NCI-H460 (cell line): ENCODE data around the gene DIO1. TPM values are rescaled to one million over a fixed set of nuclear protein-coding genes. Genes with fewer than 3 reads are reported as not detected.

ENCODE experiments used
- DNase-seq: peaks from one replicate; pipeline ENCODE4 v3.0.0-alpha.2; 2016; ENCODE audit warnings: low read depth; ENCODE audit errors: extremely low read depth
- total RNA-seq: library from RNA; depleted of rRNA; stranded (reverse); fragments of >200 nt; shearing (Covaris generic); gene quantifications from 2 replicates; pipeline ENCODE4 v1.2.3, GENCODE V29; 2014

The DIO1 gene
- total RNA-seq, 1 experiment from 2014 or later: not detected

DNA sequence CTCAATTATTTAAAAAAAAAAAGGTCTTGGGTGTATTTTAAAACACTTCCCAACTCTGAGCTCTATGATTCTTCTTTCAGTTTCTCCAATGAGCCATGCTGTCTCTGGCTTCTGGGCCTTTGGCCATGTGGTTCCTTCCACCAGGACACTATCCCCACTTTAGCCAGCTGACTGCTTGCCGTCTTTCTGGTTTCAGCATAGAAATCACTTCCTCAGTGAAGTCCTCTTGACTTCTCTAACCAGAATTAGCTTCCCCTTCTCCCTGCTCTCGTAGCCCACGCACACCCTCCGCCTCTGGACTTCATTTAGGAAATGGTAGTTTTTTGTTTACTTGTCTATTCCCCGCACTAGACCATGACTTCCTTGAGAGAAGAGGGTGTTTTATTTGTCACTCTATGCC, 1.1 kb upstream of the DIO1 start:
- DNase-seq: no peak

- DNase-seq: no peak
Measured at GRCh38 chr1:53894644-53895043, 657 bp downstream of the DIO1 start.

DNA sequence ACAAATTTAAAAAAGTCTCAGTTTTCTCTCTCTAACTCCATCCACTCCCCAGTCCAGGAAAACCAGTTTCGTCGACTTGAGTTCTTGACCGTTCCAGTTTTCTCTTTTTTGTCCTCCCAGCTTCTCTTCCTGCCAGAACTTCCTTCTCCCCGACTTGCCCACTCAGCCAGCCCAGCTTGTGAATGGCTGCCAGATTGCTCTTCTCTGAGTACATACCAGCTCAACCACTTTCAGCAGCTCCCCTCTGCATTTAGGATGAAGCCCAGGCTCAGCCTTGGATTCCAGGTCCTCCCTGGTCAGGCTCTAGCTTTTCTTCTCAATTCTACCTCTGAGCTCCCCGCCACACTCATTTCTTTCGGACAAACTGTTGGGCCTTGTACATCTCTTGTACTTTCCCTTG, 1.4 kb downstream of the DIO1 start:
- no peak for DNase-seq

GRCh38 chr1:53896635-53897229, 2.7 kb downstream of the DIO1 start:
- DNase-seq: no peak

- no peak for DNase-seq
Measured at GRCh38 chr1:53899206-53899628, 5.2 kb downstream of the DIO1 start.

- DNase-seq: no peak
Measured at GRCh38 chr1:53899708-53900107, 5.7 kb downstream of the DIO1 start.

GRCh38 chr1:53902235-53903138, 8.5 kb downstream of the DIO1 start:
- no peak for DNase-seq

DNA sequence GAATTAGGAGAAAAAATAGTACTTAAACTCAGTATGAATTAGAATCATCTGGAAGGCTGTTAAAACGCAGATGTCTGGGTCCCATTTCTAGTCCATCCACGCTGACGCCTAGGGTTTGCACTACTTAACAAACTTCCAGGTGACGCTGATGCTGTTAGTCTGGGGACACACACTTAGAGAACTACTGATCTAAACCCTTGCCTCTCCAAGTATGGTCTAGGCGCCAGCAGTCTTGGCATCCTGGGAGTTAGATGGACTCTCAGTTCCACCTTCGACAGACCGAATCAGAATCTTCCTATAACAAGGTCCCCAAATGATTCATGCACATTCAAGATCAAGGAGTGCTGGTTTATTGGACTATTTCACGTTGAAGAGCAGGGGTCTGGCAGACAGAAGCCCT, 11.5 kb downstream of the DIO1 start:
- no peak for DNase-seq

GRCh38 chr1:53906121-53906520, 12.1 kb downstream of the DIO1 start:
- no peak for DNase-seq

- no peak for DNase-seq
Measured at GRCh38 chr1:53909946-53910345, 16.0 kb downstream of the DIO1 start.

- no peak for DNase-seq
Measured at GRCh38 chr1:53911442-53911841, 17.5 kb downstream of the DIO1 start.

- DNase-seq: no peak
Measured at GRCh38 chr1:53913352-53914033, 19.5 kb downstream of the DIO1 start.

- no peak for DNase-seq
Measured at GRCh38 chr1:53918343-53918742, 24.4 kb downstream of the DIO1 start.

- DNase-seq: no peak
Measured at GRCh38 chr1:53919675-53920066, 25.7 kb downstream of the DIO1 start.

DNA sequence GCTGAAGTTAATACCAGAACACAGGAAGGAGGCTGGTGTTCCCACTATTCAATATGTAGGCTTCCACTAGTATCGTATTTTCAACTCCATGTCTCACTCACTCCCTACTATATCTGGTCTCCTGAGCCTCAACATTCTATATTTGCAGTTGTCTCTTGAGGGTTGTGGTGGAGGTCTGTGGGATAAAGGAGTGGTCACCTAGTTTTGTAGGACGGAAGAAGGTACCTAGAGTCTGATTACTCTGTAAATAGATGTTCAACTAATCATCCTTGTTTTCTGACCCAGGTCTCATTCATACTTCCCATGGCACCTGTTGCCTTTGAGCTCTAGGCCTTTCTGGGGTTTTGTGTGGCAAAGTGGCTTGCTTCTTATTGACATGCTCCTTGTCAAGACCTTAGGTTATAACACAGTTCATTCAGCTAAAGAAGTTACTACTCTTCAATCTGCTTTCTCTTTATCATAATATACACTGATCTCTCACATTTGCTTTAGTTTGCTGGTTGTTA, 33.4 kb downstream of the DIO1 start:
- DNase-seq: no peak

DNA sequence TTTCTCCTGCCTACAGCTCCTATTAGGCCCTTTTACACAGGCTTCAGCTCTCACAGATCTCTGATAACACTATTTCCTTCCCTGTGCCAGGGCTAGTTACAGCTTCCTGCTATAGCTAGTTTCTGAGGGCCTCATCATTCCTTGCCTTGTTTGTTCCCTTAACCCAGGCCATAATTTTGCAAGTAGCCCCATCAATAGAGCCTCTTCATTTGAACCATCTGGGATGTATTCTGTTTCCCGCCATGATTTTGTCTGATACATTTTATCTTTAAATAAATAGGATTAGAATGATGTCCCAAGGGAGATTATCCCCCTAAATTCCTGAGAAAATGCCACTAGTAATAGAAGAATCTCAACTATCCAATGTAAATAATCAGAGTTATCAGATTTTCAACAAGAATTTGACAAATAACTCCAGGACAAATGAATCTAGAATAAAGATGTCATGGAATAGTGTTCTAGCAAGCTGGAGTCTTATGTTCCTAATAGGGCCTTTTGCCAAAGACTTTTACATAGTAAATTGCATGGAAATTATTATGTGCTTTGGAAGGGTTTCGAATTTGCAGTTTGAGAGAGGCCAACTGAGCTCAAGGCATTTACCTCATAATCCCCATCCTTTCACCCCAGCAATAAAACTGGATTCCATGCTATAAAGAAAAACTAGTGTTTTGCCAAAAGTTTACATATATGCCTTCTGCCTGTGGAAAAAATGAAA, 35.4 kb downstream of the DIO1 start:
- DNase-seq: no peak

DNA sequence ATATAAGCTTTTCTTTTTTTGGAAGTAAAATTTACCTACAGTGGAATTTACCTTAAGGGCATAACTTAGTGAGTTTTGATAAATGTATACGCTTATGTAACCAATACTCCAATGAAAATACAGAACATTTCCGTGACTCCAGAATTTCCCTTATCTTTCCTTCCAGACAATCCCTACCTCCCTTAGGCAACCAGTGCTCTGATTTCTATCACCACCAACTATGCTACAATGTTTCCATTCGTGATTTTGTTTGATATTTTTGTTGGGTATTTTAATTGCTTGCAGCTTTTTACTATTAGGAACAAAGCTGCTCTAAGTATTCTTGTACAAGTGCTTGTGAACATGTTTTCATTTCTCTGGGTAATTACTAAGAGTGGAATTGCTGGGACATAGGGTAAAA, 36.9 kb downstream of the DIO1 start:
- no peak for DNase-seq

DNA sequence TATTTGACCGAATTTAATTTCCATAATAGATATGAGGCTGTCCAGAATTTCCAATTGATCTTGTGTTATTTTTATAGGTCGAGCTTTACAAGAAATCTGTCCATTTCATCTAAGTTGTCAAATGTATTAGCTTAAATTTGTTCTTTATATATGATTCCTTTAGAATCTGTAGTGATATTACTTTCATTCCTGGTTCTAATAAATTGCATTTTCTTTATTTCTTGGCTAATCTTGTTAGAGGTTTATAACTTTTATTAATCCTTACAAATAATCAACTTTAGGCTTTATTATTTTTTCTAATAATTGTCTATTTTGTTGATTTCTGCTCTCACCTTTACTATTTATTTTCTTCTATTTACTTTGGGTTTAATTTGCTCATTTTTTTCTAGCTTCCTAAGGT, 37.5 kb downstream of the DIO1 start:
- no peak for DNase-seq

DNA sequence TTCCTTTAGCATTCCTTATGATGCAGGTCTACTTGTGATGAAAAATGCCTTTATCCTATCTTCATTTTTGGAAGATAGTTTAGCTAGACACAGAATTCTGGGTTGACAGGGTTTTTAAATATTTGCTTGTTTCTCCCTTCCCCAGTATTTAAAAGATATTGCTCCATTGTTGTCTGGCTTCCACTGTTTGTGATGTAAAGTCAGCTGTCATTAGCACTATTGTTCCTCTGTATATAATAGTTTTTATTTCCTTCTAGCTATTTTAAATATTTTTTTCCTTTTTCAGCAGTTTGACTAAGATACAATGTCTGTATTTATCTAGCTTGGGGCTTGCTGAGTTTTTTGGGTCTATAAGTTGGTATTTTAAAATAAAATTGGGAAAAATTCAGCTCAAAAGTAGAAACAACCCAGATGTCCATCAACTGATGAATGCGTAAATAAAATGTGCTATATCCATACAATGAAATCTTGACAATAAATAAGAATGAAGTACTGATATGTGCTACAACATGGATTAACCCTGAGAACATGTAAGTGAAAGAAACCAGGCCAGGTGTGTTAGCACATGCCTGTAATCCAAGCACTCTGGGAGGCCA, 40.3 kb downstream of the DIO1 start:
- no peak for DNase-seq

- DNase-seq: no peak
Measured at GRCh38 chr1:53936430-53936829, 42.4 kb downstream of the DIO1 start.
